Spleen (tissue), 13 donors: Measurements from ENCODE around the gene RND3. TPM values are rescaled to one million over a fixed set of nuclear protein-coding genes. Genes with fewer than 3 reads are reported as not detected.

Experiments used
- DNase-seq: peaks from one replicate; pipeline ENCODE4 v3.0.0-alpha.2; 2020
- H3K27ac ChIP-seq, 8 donors: fragments of 200-600 bp; sonication (generic) in 7 of 8; 1 replicate in 4 of 8; 2 replicates in 4 of 8; pipeline versions ENCODE4 v1.5.0 to v1.8.0; 2016 to 2021; ENCODE audit warnings: inconsistent platforms in 4 of 8, mild to moderate bottlenecking in 4 of 8, moderate library complexity in 1 of 8
- H3K27me3 ChIP-seq, 7 donors: fragments of 200-600 bp; sonication (generic) in 6 of 7; replicated peaks in 1 of 7; 1 replicate in 4 of 7; 2 replicates in 3 of 7; pipeline versions ENCODE4 v1.5.0 to v1.8.0; 2016 to 2021; ENCODE audit warnings: inconsistent platforms in 3 of 7, mild to moderate bottlenecking in 1 of 7
- H3K36me3 ChIP-seq, 6 donors: fragments of 200-600 bp; sonication (generic) in 5 of 6; 1 replicate in 4 of 6; 2 replicates in 2 of 6; pipeline versions ENCODE4 v1.5.0 to v1.8.0; 2016 to 2021; ENCODE audit warnings: inconsistent platforms in 2 of 6
- H3K4me1 ChIP-seq, 6 donors: fragments of 200-600 bp; sonication (generic) in 5 of 6; 1 replicate in 3 of 6; 2 replicates in 3 of 6; pipeline versions ENCODE4 v1.5.0 to v1.8.0; 2016 to 2021; ENCODE audit warnings: inconsistent platforms in 3 of 6
- H3K4me3 ChIP-seq, 8 donors: fragments of 200-600 bp; sonication (generic) in 7 of 8; 1 replicate in 4 of 8; 2 replicates in 4 of 8; pipeline versions ENCODE4 v1.5.0 to v1.8.0; 2016 to 2021; ENCODE audit warnings: inconsistent platforms in 4 of 8, mild to moderate bottlenecking in 4 of 8, moderate library complexity in 2 of 8
- H3K9me3 ChIP-seq, 8 donors: fragments of 200-600 bp; sonication (generic) in 7 of 8; 1 replicate in 4 of 8; 2 replicates in 4 of 8; pipeline versions ENCODE4 v1.5.0 to v1.8.0; 2016 to 2021; ENCODE audit warnings: inconsistent platforms in 4 of 8
- CTCF ChIP-seq, 11 experiments: fragments of 200-600 bp in 7 of 11; fragments of 450-650 bp in 4 of 11; sonication (generic) in 4 of 11; IDR thresholded peaks in 8 of 11; conservative IDR thresholded peaks in 3 of 11; 1 replicate in 7 of 11; 2 replicates in 4 of 11; pipeline versions ENCODE4 v1.4.0 to v1.8.0; 2016 to 2021; ENCODE audit warnings: antibody characterized with exemption in 11 of 11, inconsistent platforms in 4 of 11, mild to moderate bottlenecking in 1 of 11
- POLR2A ChIP-seq, 3 donors: fragments of 450-650 bp; IDR thresholded peaks; one replicate each; pipeline ENCODE4 v1.5.1; 2017; ENCODE audit warnings: antibody characterized with exemption in 3 of 3, mild to moderate bottlenecking in 1 of 3
- POLR2AphosphoS5 ChIP-seq, 3 donors: sonication (generic); formaldehyde crosslinking; IDR thresholded peaks; one replicate each; pipeline ENCODE4 v1.5.1; 2017; ENCODE audit warnings: antibody characterized with exemption in 3 of 3
- WGBS, 5 donors: extraction: QIAGEN DNeasy Blood & Tissue Kit in 3 of 5; methylation state at CpG; one replicate each; pipeline versions ENCODE4 v1.1.5 to v1.1.7; 2013 to 2018; 5-methylcytosine and 5-hydroxymethylcytosine counted together
- intact Hi-C: fragments of 100-400 bp; cut with DNase I; formaldehyde crosslinking; loops from one replicate; pipeline ENCODE4 v1.15.0; 2023; ENCODE audit warnings: low total_unique reads
- long read RNA-seq, 2 donors: transcript quantifications; one replicate each; lab custom pipeline, GENCODE V29; 2026
- polyA plus RNA-seq, 3 donors: library from polyadenylated mRNA; stranded (reverse); fragments of 200-250 nt; gene quantifications; one replicate each; pipeline ENCODE4 v1.2.1, GENCODE V29; 2013
- total RNA-seq, 7 donors: library from RNA; depleted of rRNA in 3 of 7; stranded (reverse); fragments of >200 nt in 3 of 7; fragmentation: NEBNext Ultra II Directional in 4 of 7; extraction: Animal tissue kit (Norgen Biotek cat#: 25700) in 4 of 7; gene quantifications; one replicate each; pipeline versions ENCODE4 v1.1.0 to v1.2.1, GENCODE V29; 2016 to 2021
- donor health status: healthy with polysubstance abuse.
- donor health status: DM: no; HTN: no; CAD: no; lungs with moderate emphysema.
- donor health status: DM: no; HTN: no; CAD: no.
- donor health status: Bipolar disorder and iron deficiency.
- donor health status: healthy.
- donor health status: DM: no; HTN: no; CAD: no.
- donor health status: DM: yes; HTN: yes; CAD: no.

Gene RND3
- total RNA-seq, result 10 to 100 TPM; 54.1 to 97.0 (median 62.2) TPM
- polyA plus RNA-seq, result 10 to 100 TPM; 10.3 to 17.1 (median 10.6) TPM
- long read RNA-seq, donor 1, transcript RND3-208 (2 exons, 432 nt), result minor isoform, 5 of 65 reads
- long read RNA-seq, donor 1, transcript RND3-201 (6 exons, 2,711 nt), result minor isoform, 9 of 65 reads
- long read RNA-seq, donor 1, transcript RND3-202 (5 exons, 2,777 nt), result major isoform, 43 of 65 reads
- long read RNA-seq, donor 1, partial matches to known transcripts, result 0 of 65 reads
- long read RNA-seq, donor 1, other reads (novel, unspliced or antisense), result 5 of 65 reads
- long read RNA-seq, donor 2, transcript RND3-201 (6 exons, 2,711 nt), result minor isoform, 9 of 32 reads
- long read RNA-seq, donor 2, transcript RND3-202 (5 exons, 2,777 nt), result major isoform, 21 of 32 reads
- long read RNA-seq, donor 2, partial matches to known transcripts, result 0 of 32 reads
- long read RNA-seq, donor 2, other reads (novel, unspliced or antisense), result 0 of 32 reads

- 13 to 15% (median 14%) methylated on average over 24 of the region's 24 CpGs for WGBS, 5 donors
- Histone ChIP-seq H3K9me3 (no peaks in the 10 kb centered on the region), H3K27me3 (peaks cover 0 to 60% (median 27%) of the 10 kb centered on the region in 7 donors), H3K36me3 (no peaks in the 10 kb centered on the region), H3K4me1 (peaks cover 0 to 28% (median 19%) of the 10 kb centered on the region in 6 donors), H3K27ac (peak within 1 kb of the TSS; percentile 51 to 83 (median 79)), H3K4me3 (peak within 1 kb of the TSS; percentile 34 to 70 (median 44))
- TF ChIP-seq POLR2A (IDR thresholded peaks at IDR 0.05) (peak in 2 of 3 donors; percentile 31 to 84), POLR2AphosphoS5 (IDR thresholded peaks at IDR 0.05) (peak; percentile 53 to 97 (median 92)), CTCF (IDR thresholded peaks at IDR 0.05 in 8 of 11, conservative IDR thresholded peaks at IDR 0.05 in 3 of 11) (peak in 10 of 11 experiments; percentile 15 to 69 (median 58))
- peak; percentile 84 for DNase-seq
- intact Hi-C loops, result loop anchor here (5.0 kb wide), 1 partner anchor 890 kb away; no protein-coding TSS in a partner anchor
These were observed at the start of gene RND3 for GRCh38 chr2:150487537-150488429. TSS of gene RND3 (minus strand) at chr2:150487667. CDS start at chr2:150487417, 250 bp downstream.

- Histone ChIP-seq H3K4me3 (no peak overlapping the region), H3K27me3 (no peaks in the 10 kb centered on the region), H3K9me3 (peaks cover 0 to 5% (median 0%) of the 10 kb centered on the region in 8 donors), H3K27ac (no peak overlapping the region), H3K4me1 (no peaks in the 10 kb centered on the region), H3K36me3 (no peaks in the 10 kb centered on the region)
- no peak for DNase-seq
- 60 to 80% (median 66%) methylated on average over 1 of the region's 1 CpG for WGBS, 5 donors
- TF ChIP-seq POLR2AphosphoS5 (IDR thresholded peaks at IDR 0.05) (no peak), POLR2A (IDR thresholded peaks at IDR 0.05) (no peak), CTCF (IDR thresholded peaks at IDR 0.05 in 8 of 11, conservative IDR thresholded peaks at IDR 0.05 in 3 of 11) (no peak)
- intact Hi-C loops, result no loop called here
These were observed 47.7 kb upstream of the RND3 start for GRCh38 chr2:150535176-150535575.

GRCh38 chr2:150532879-150533278, 45.4 kb upstream of the RND3 start:
- TF ChIP-seq POLR2A (IDR thresholded peaks at IDR 0.05) (no peak), POLR2AphosphoS5 (IDR thresholded peaks at IDR 0.05) (no peak), CTCF (IDR thresholded peaks at IDR 0.05 in 8 of 11, conservative IDR thresholded peaks at IDR 0.05 in 3 of 11) (no peak)
- Histone ChIP-seq H3K4me1 (no peaks in the 10 kb centered on the region), H3K9me3 (peaks cover 0 to 5% (median 0%) of the 10 kb centered on the region in 8 donors), H3K27me3 (no peaks in the 10 kb centered on the region), H3K36me3 (no peaks in the 10 kb centered on the region), H3K4me3 (no peak overlapping the region), H3K27ac (no peak overlapping the region)
- 53 to 76% (median 60%) methylated on average over 1 of the region's 1 CpG for WGBS, 5 donors
- DNase-seq, result no peak
- intact Hi-C loops, result no loop called here
